ENCODE results near the gene NPLOC4. TPM values are rescaled to one million over a fixed set of nuclear protein-coding genes. Genes with fewer than 3 reads are reported as not detected.

Gene NPLOC4
- total and polyA plus RNA-seq, 9 of the 15 experiments (the other 6 are each of a cell fraction or from before 2014, with no cell fraction given): 1.5 to 116 (median 64.5) TPM

DNA sequence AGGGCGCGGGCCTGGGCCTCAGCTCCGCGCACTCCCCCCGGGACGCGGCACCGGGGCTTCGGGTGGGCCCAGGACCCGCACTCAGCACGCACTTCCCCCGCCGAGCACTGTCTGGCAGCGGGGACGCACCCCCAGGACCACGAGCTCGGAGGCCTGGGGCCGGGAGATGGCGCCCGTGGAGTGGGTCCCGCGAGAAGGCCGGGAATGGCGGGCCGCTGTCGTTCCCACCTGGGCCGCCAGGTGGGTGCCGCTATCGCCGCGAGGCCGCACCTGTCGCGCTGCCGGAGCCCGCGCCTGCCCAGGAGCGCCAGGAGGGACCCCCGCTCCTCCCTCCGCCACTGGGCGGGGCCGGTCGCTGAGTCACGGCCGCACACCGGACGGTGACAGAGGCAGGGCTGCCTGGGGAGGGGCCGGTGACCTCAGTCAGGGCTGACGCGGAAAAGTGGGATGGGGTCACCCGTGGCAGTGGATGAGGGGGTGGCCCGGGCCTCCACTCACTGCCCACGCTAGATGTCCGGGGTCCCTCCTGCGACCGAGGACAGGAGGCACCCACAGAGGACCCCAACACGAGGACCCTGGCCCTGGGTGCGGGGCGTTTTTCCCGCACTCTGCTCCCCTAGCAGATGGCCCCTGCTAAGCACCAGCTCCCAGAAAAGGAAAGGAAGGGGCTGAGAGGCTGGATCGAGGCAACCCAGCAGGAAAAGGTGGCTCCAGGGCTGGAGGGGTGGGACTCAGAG lies 117.5 kb downstream of the NPLOC4 start (continued):
- TF ChIP-seq, protein P1, sequence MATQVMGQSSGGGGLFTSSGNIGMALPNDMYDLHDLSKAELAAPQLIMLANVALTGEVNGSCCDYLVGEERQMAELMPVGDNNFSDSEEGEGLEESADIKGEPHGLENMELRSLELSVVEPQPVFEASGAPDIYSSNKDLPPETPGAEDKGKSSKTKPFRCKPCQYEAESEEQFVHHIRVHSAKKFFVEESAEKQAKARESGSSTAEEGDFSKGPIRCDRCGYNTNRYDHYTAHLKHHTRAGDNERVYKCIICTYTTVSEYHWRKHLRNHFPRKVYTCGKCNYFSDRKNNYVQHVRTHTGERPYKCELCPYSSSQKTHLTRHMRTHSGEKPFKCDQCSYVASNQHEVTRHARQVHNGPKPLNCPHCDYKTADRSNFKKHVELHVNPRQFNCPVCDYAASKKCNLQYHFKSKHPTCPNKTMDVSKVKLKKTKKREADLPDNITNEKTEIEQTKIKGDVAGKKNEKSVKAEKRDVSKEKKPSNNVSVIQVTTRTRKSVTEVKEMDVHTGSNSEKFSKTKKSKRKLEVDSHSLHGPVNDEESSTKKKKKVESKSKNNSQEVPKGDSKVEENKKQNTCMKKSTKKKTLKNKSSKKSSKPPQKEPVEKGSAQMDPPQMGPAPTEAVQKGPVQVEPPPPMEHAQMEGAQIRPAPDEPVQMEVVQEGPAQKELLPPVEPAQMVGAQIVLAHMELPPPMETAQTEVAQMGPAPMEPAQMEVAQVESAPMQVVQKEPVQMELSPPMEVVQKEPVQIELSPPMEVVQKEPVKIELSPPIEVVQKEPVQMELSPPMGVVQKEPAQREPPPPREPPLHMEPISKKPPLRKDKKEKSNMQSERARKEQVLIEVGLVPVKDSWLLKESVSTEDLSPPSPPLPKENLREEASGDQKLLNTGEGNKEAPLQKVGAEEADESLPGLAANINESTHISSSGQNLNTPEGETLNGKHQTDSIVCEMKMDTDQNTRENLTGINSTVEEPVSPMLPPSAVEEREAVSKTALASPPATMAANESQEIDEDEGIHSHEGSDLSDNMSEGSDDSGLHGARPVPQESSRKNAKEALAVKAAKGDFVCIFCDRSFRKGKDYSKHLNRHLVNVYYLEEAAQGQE (IDR thresholded peaks at IDR 0.05; ENCODE audit: borderline replicate concordance): no peak; the same call in 1 of the 2 replicates
- TF ChIP-seq, protein P1 (CRISPR knock-in tag; IDR thresholded peaks at IDR 0.05; ENCODE audit: low read depth): 0 out of 2 replicates have a peak, but pooled peaks have one; percentile 22
- TF ChIP-seq SMARCE1 (IDR thresholded peaks at IDR 0.05): peak; percentile 74
- no peak for TF ChIP-seq SNIP1 (IDR thresholded peaks at IDR 0.05; ENCODE audit: low read depth)
- TF ChIP-seq, protein P2, sequence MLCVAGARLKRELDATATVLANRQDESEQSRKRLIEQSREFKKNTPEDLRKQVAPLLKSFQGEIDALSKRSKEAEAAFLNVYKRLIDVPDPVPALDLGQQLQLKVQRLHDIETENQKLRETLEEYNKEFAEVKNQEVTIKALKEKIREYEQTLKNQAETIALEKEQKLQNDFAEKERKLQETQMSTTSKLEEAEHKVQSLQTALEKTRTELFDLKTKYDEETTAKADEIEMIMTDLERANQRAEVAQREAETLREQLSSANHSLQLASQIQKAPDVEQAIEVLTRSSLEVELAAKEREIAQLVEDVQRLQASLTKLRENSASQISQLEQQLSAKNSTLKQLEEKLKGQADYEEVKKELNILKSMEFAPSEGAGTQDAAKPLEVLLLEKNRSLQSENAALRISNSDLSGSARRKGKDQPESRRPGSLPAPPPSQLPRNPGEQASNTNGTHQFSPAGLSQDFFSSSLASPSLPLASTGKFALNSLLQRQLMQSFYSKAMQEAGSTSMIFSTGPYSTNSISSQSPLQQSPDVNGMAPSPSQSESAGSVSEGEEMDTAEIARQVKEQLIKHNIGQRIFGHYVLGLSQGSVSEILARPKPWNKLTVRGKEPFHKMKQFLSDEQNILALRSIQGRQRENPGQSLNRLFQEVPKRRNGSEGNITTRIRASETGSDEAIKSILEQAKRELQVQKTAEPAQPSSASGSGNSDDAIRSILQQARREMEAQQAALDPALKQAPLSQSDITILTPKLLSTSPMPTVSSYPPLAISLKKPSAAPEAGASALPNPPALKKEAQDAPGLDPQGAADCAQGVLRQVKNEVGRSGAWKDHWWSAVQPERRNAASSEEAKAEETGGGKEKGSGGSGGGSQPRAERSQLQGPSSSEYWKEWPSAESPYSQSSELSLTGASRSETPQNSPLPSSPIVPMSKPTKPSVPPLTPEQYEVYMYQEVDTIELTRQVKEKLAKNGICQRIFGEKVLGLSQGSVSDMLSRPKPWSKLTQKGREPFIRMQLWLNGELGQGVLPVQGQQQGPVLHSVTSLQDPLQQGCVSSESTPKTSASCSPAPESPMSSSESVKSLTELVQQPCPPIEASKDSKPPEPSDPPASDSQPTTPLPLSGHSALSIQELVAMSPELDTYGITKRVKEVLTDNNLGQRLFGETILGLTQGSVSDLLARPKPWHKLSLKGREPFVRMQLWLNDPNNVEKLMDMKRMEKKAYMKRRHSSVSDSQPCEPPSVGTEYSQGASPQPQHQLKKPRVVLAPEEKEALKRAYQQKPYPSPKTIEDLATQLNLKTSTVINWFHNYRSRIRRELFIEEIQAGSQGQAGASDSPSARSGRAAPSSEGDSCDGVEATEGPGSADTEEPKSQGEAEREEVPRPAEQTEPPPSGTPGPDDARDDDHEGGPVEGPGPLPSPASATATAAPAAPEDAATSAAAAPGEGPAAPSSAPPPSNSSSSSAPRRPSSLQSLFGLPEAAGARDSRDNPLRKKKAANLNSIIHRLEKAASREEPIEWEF (CRISPR knock-in tag; IDR thresholded peaks at IDR 0.05): no peak
- no peak for TF ChIP-seq HDGF (IDR thresholded peaks at IDR 0.05)
- TF ChIP-seq SREBF2 (CRISPR knock-in tag; IDR thresholded peaks at IDR 0.05): no peak
- TF ChIP-seq TBP (optimal IDR thresholded peaks at IDR 0.05; ENCODE audit: low read depth, low read length): no peak
- TF ChIP-seq MIER1 (IDR thresholded peaks at IDR 0.05; ENCODE audit: low read depth): no peak
- TF ChIP-seq TCF3 (CRISPR knock-in tag; IDR thresholded peaks at IDR 0.05): no peak
- no peak; the same call in 1 of the 2 replicates for TF ChIP-seq ZNF124 (CRISPR knock-in tag; IDR thresholded peaks at IDR 0.05)
- TF ChIP-seq POLR2A (conservative IDR thresholded peaks at IDR 0.05): 0 out of 2 replicates have a peak, but pooled peaks have one; percentile 30
- TF ChIP-seq ARID2 (IDR thresholded peaks at IDR 0.05): no peak
- TF ChIP-seq, protein P3, sequence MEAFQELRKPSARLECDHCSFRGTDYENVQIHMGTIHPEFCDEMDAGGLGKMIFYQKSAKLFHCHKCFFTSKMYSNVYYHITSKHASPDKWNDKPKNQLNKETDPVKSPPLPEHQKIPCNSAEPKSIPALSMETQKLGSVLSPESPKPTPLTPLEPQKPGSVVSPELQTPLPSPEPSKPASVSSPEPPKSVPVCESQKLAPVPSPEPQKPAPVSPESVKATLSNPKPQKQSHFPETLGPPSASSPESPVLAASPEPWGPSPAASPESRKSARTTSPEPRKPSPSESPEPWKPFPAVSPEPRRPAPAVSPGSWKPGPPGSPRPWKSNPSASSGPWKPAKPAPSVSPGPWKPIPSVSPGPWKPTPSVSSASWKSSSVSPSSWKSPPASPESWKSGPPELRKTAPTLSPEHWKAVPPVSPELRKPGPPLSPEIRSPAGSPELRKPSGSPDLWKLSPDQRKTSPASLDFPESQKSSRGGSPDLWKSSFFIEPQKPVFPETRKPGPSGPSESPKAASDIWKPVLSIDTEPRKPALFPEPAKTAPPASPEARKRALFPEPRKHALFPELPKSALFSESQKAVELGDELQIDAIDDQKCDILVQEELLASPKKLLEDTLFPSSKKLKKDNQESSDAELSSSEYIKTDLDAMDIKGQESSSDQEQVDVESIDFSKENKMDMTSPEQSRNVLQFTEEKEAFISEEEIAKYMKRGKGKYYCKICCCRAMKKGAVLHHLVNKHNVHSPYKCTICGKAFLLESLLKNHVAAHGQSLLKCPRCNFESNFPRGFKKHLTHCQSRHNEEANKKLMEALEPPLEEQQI (IDR thresholded peaks at IDR 0.05): no peak

Measured in K562 (cell line).